ENCODE data around the gene CDRT4.

GRCh38 chr17:15501282-15501681, 33.9 kb upstream of the CDRT4 start:
- TF ChIP-seq CTCF (IDR thresholded peaks at IDR 0.05) = no peak
- TF ChIP-seq POLR2A (IDR thresholded peaks at IDR 0.05) = no peak
